Hepatocyte (in vitro differentiated cells): ENCODE measurements around the gene PCDHGC3. TPM values are rescaled to one million over a fixed set of nuclear protein-coding genes. Genes with fewer than 3 reads are reported as not detected.

ENCODE experiments used
- DNase-seq: peaks from one replicate; pipeline ENCODE4 v3.0.0-alpha.2; 2016; ENCODE audit warnings: low spot score
- H2AFZ ChIP-seq: fragments of 200-600 bp; sonication (generic); 2 replicates; pipeline ENCODE4 v1.6.0; 2016; ENCODE audit warnings: antibody characterized with exemption, mild to moderate bottlenecking
- H3K27ac ChIP-seq: fragments of 200-600 bp; sonication (generic); 2 replicates; pipeline ENCODE4 v1.5.1; 2016; ENCODE audit warnings: mild to moderate bottlenecking
- H3K27me3 ChIP-seq: fragments of 200-600 bp; sonication (generic); 2 replicates; pipeline ENCODE4 v1.6.1; 2016
- H3K36me3 ChIP-seq: fragments of 200-600 bp; sonication (generic); replicated peaks from 2 replicates; pipeline ENCODE4 v1.5.1; 2016; ENCODE audit warnings: low read depth; ENCODE audit not compliant: insufficient read depth
- H3K4me1 ChIP-seq: fragments of 200-600 bp; sonication (generic); 2 replicates; pipeline ENCODE4 v1.5.1; 2016; ENCODE audit warnings: mild to moderate bottlenecking, moderate library complexity; ENCODE audit not compliant: insufficient read depth
- H3K4me2 ChIP-seq: fragments of 200-600 bp; sonication (generic); 2 replicates; pipeline ENCODE4 v1.6.0; 2016
- H3K4me3 ChIP-seq: fragments of 200-600 bp; sonication (generic); 2 replicates; pipeline ENCODE4 v1.5.1; 2016; ENCODE audit warnings: mild to moderate bottlenecking
- H3K79me2 ChIP-seq: fragments of 200-600 bp; sonication (generic); 2 replicates; pipeline ENCODE4 v1.6.0; 2017; ENCODE audit warnings: mild to moderate bottlenecking
- H3K9me2 ChIP-seq: fragments of 200-600 bp; sonication (generic); replicated peaks from 2 replicates; pipeline ENCODE4 v1.6.0; 2017; ENCODE audit warnings: mild to moderate bottlenecking; ENCODE audit not compliant: insufficient read depth
- H3K9me3 ChIP-seq: fragments of 200-600 bp; sonication (generic); 2 replicates; pipeline ENCODE4 v1.5.1; 2016; ENCODE audit warnings: low read depth, mild to moderate bottlenecking
- H4K20me1 ChIP-seq: fragments of 200-600 bp; sonication (generic); 2 replicates; pipeline ENCODE4 v1.6.0; 2016; ENCODE audit warnings: mild to moderate bottlenecking; ENCODE audit not compliant: insufficient read depth, poor library complexity, severe bottlenecking
- EZH2 ChIP-seq: fragments of 200-600 bp; sonication (generic); IDR thresholded peaks from 2 replicates; pipeline ENCODE4 v1.6.1; 2016; ENCODE audit warnings: antibody characterized with exemption, mild to moderate bottlenecking, borderline replicate concordance
- EZH2phosphoT487 ChIP-seq: fragments of 200-600 bp; sonication (generic); IDR thresholded peaks from one replicate; pipeline ENCODE4 v1.6.1; 2018; ENCODE audit warnings: antibody characterized with exemption, mild to moderate bottlenecking, low read depth, moderate library complexity; ENCODE audit not compliant: unreplicated experiment, severe bottlenecking
- WGBS: methylation state at CpG from one replicate; pipeline ENCODE4 v1.1.6; 2016; ENCODE audit warnings: low lambda C conversion rate; ENCODE audit errors: missing lambda C conversion rate; 5-methylcytosine and 5-hydroxymethylcytosine counted together
- polyA plus RNA-seq: library from polyadenylated mRNA; unstranded; fragments of >200 nt; fragmentation: Nextera tagmentation; extraction: Ambion mirVana; gene quantifications from 2 replicates; pipeline ENCODE4 v1.2.1, GENCODE V29; 2016
- total RNA-seq: library from RNA; depleted of rRNA; stranded (reverse); fragments of >200 nt; gene quantifications from 2 replicates; pipeline ENCODE4 v1.2.3, GENCODE V29; 2014
- TF ChIP-seq, protein P1 (sequence below): fragments of 200-600 bp; sonication (generic); IDR thresholded peaks from 2 replicates; pipeline ENCODE4 v1.5.1; 2016; ENCODE audit warnings: antibody characterized with exemption, mild to moderate bottlenecking; ENCODE audit not compliant: poor library complexity

The PCDHGC3 gene
- total and polyA plus RNA-seq, 2 experiments from 2014 or later, result 18.9 to 40.8 TPM

DNA sequence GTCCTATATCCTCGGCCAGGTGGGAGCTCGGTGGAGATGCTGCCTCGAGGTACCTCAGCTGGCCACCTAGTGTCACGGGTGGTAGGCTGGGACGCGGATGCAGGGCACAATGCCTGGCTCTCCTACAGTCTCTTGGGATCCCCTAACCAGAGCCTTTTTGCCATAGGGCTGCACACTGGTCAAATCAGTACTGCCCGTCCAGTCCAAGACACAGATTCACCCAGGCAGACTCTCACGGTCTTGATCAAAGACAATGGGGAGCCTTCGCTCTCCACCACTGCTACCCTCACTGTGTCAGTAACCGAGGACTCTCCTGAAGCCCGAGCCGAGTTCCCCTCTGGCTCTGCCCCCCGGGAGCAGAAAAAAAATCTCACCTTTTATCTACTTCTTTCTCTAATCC lies 2.0 kb downstream of the PCDHGC3 start:
- no peaks in the 10 kb centered on the region for H3K36me3 ChIP-seq
- 92% methylated on average over 13 of the region's 13 CpGs for WGBS

DNA sequence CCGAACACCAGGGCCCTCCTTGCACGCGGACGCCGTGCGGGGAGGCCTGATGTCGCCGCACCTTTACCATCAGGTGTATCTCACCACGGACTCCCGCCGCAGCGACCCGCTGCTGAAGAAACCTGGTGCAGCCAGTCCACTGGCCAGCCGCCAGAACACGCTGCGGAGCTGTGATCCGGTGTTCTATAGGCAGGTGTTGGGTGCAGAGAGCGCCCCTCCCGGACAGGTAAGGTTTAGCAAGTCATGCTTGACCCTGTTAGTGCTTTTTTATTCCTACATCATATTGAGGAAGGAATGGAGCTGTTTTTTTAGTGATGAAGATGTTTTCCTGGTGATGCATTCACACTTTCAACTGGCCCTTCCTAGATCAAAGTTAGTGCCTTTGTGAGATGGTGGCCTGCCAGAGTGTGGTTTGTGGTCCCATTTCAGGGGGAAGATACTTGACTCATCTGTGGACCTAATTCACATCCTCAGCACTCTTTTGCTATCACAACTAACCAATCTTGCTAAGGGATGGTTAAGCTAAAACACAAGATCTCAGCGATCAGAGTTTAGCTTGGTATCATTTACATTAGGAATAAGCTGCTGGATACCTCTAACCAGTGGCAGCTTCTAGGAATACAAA lies 2.7 kb downstream of the PCDHGC3 start:
- TF ChIP-seq, protein P1, sequence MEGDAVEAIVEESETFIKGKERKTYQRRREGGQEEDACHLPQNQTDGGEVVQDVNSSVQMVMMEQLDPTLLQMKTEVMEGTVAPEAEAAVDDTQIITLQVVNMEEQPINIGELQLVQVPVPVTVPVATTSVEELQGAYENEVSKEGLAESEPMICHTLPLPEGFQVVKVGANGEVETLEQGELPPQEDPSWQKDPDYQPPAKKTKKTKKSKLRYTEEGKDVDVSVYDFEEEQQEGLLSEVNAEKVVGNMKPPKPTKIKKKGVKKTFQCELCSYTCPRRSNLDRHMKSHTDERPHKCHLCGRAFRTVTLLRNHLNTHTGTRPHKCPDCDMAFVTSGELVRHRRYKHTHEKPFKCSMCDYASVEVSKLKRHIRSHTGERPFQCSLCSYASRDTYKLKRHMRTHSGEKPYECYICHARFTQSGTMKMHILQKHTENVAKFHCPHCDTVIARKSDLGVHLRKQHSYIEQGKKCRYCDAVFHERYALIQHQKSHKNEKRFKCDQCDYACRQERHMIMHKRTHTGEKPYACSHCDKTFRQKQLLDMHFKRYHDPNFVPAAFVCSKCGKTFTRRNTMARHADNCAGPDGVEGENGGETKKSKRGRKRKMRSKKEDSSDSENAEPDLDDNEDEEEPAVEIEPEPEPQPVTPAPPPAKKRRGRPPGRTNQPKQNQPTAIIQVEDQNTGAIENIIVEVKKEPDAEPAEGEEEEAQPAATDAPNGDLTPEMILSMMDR, result peak; percentile 8
- TF ChIP-seq EZH2phosphoT487, result no peak
- no peaks in the 10 kb centered on the region for H3K9me2 ChIP-seq
- H3K4me2 ChIP-seq, result peak overlapping the region; percentile 38
- H3K4me3 ChIP-seq, result no peak overlapping the region
- no peak overlapping the region for H3K27ac ChIP-seq
- DNase-seq, result peak; percentile 44
- no peaks in the 10 kb centered on the region for H3K9me3 ChIP-seq
- H3K4me1 ChIP-seq, result peaks cover 5% of the 10 kb centered on the region
- no peak overlapping the region for H2AFZ ChIP-seq
- WGBS, result 53% methylated on average over 20 of the region's 20 CpGs
- H4K20me1 ChIP-seq, result no peaks in the 10 kb centered on the region
- no peaks in the 10 kb centered on the region for H3K36me3 ChIP-seq
- peaks cover 45% of the 10 kb centered on the region for H3K79me2 ChIP-seq
- H3K27me3 ChIP-seq, result no peaks in the 10 kb centered on the region

More for the DNA sequence above, 2.0 kb downstream of the PCDHGC3 start:
- Histone ChIP-seq H3K9me2 (no peaks in the 10 kb centered on the region), H4K20me1 (no peaks in the 10 kb centered on the region), H3K4me1 (peaks cover 5% of the 10 kb centered on the region), H3K79me2 (peaks cover 45% of the 10 kb centered on the region), H3K27me3 (no peaks in the 10 kb centered on the region), H3K4me2 (peak overlapping the region; percentile 38), H3K9me3 (no peaks in the 10 kb centered on the region), H3K4me3 (no peak overlapping the region), H2AFZ (no peak overlapping the region), H3K27ac (no peak overlapping the region)
- TF ChIP-seq, protein P1, result no peak
- TF ChIP-seq EZH2 (no peak), EZH2phosphoT487 (no peak)
- no peak for DNase-seq

DNA sequence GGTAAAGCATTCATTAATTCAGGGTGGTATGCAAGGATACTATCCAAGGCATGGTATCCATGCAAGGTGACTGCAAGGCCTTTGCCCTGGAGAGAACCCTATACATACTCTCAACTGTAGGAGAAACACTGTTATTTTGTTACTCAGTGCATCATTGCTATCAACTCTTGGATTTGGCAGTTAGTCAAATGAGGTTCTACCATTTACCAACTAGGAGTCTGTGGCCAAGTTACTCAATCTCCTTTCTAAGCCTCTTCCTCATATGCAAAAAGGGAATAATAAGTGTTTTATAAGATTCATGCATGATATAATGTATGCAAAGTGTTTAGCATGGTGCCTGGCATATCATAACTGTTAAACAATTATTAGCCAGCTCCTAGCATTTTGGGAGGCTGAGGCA lies 4.0 kb downstream of the PCDHGC3 start:
- Histone ChIP-seq H4K20me1 (no peaks in the 10 kb centered on the region), H3K27ac (no peak overlapping the region), H2AFZ (no peak overlapping the region), H3K9me2 (no peaks in the 10 kb centered on the region), H3K27me3 (no peaks in the 10 kb centered on the region), H3K4me1 (peaks cover 5% of the 10 kb centered on the region), H3K4me3 (no peak overlapping the region), H3K36me3 (no peaks in the 10 kb centered on the region), H3K4me2 (no peak overlapping the region), H3K9me3 (no peaks in the 10 kb centered on the region), H3K79me2 (peaks cover 45% of the 10 kb centered on the region)
- no peak for DNase-seq
- TF ChIP-seq, protein P1, result no peak
- no peak for TF ChIP-seq EZH2
- no peak for TF ChIP-seq EZH2phosphoT487
